Measurements from ENCODE around the gene CYP24A1.

DNA sequence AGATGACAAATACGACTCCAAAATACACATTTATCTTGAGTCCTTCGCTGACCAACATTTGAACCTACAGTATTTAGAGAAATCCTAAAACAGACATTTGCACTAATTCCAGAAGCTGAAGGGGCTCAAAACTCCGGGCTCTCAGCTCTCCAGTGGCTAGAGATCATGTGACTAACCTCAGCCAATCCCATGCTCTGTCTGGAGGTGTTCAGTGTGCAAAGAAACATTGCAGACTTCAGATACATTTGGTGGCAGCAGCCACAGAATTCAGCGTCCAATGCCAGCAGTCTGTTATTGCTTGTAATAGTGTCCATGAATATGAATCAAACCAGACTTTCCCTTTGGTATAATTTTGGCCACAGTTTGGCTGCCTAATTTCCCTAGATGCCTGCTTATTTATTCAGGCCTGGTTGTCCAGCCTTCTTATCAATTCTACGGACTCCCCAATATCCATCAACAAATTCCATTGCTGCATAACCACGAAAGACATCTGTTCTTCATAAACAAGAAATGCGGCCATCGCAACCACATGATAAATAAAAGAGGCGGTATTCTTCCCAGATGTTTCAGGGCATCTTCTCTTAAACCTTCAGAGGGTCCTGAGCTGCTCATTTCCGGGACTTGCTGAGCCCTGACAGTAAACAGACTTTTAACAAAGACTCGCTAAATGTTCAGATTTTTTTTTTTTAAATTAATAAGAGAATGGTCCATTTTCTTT lies 14.5 kb upstream of the CYP24A1 start:
- TF ChIP-seq ZUFSP (CRISPR knock-in tag; IDR thresholded peaks at IDR 0.05; ENCODE audit: borderline replicate concordance) (no peak), MAFK (conservative IDR thresholded peaks at IDR 0.05 in 1 of 2, IDR thresholded peaks at IDR 0.05 in 1 of 2; ENCODE audit: low read length in 2 of 2) (no peak), SATB2 (CRISPR knock-in tag; IDR thresholded peaks at IDR 0.05) (no peak), DMTF1 (CRISPR knock-in tag; IDR thresholded peaks at IDR 0.05) (no peak)
